ENCODE data around the gene GREM2.

Gene GREM2

GRCh38 chr1:240562779-240563178 is 49.2 kb downstream of the GREM2 start:
- no peak for DNase-seq (ENCODE audit: extremely low read depth in 1 of 2, low read depth in 1 of 2)

GRCh38 chr1:240562111-240562590 is 49.8 kb downstream of the GREM2 start:
- no peak for DNase-seq (ENCODE audit: extremely low read depth in 1 of 2, low read depth in 1 of 2)

GRCh38 chr1:240559781-240560180 is 52.2 kb downstream of the GREM2 start:
- no peak for DNase-seq (ENCODE audit: extremely low read depth in 1 of 2, low read depth in 1 of 2)

- DNase-seq (ENCODE audit: extremely low read depth in 1 of 2, low read depth in 1 of 2) = no peak
These were observed 56.4 kb downstream of the GREM2 start for GRCh38 chr1:240555524-240555923.

GRCh38 chr1:240553351-240553750 is 58.6 kb downstream of the GREM2 start:
- no peak for DNase-seq (ENCODE audit: extremely low read depth in 1 of 2, low read depth in 1 of 2)

- DNase-seq (ENCODE audit: extremely low read depth in 1 of 2, low read depth in 1 of 2) = no peak
These were observed 72.1 kb downstream of the GREM2 start for GRCh38 chr1:240539769-240540414.

GRCh38 chr1:240538776-240539430 is 73.1 kb downstream of the GREM2 start:
- no peak for DNase-seq (ENCODE audit: extremely low read depth in 1 of 2, low read depth in 1 of 2)

- DNase-seq (ENCODE audit: extremely low read depth in 1 of 2, low read depth in 1 of 2) = no peak
These were observed 78.7 kb downstream of the GREM2 start for GRCh38 chr1:240533154-240533780.

GRCh38 chr1:240528591-240528990 is 83.4 kb downstream of the GREM2 start:
- DNase-seq (ENCODE audit: extremely low read depth in 1 of 2, low read depth in 1 of 2) = no peak

- no peak for DNase-seq (ENCODE audit: extremely low read depth in 1 of 2, low read depth in 1 of 2)
These were observed 84.9 kb downstream of the GREM2 start for GRCh38 chr1:240527086-240527485.

- no peak for DNase-seq (ENCODE audit: extremely low read depth in 1 of 2, low read depth in 1 of 2)
These were observed 85.6 kb downstream of the GREM2 start for GRCh38 chr1:240526312-240526711.

- DNase-seq (ENCODE audit: extremely low read depth in 1 of 2, low read depth in 1 of 2) = no peak
These were observed 87.4 kb downstream of the GREM2 start for GRCh38 chr1:240524356-240525069.

GRCh38 chr1:240522122-240522822 is 89.7 kb downstream of the GREM2 start:
- no peak for DNase-seq (ENCODE audit: extremely low read depth in 1 of 2, low read depth in 1 of 2)

GRCh38 chr1:240517891-240518290 is 94.1 kb downstream of the GREM2 start:
- DNase-seq (ENCODE audit: extremely low read depth in 1 of 2, low read depth in 1 of 2) = no peak

- DNase-seq (ENCODE audit: extremely low read depth in 1 of 2, low read depth in 1 of 2) = no peak
These were observed 95.9 kb downstream of the GREM2 start for GRCh38 chr1:240516069-240516468.

- no peak for DNase-seq (ENCODE audit: extremely low read depth in 1 of 2, low read depth in 1 of 2)
These were observed 96.5 kb downstream of the GREM2 start for GRCh38 chr1:240515505-240515904.

- no peak for DNase-seq (ENCODE audit: extremely low read depth in 1 of 2, low read depth in 1 of 2)
These were observed 100.2 kb downstream of the GREM2 start for GRCh38 chr1:240511789-240512188.

- DNase-seq (ENCODE audit: extremely low read depth in 1 of 2, low read depth in 1 of 2) = no peak
These were observed 103.0 kb downstream of the GREM2 start for GRCh38 chr1:240508950-240509349.

GRCh38 chr1:240508201-240508600 is 103.8 kb downstream of the GREM2 start:
- DNase-seq (ENCODE audit: extremely low read depth in 1 of 2, low read depth in 1 of 2) = no peak

GRCh38 chr1:240506176-240506575 is 105.8 kb downstream of the GREM2 start:
- DNase-seq (ENCODE audit: extremely low read depth in 1 of 2, low read depth in 1 of 2) = no peak

- DNase-seq (ENCODE audit: extremely low read depth in 1 of 2, low read depth in 1 of 2) = no peak
These were observed 108.4 kb downstream of the GREM2 start for GRCh38 chr1:240503558-240503957.

Measured in stimulated activated CD8-positive, alpha-beta memory T cell treated with anti-CD3 and anti-CD28 coated beads, Interleukin-7, amount 100 ng/mL, for 48 hours (primary cell).